Progenitor cell of endocrine pancreas (in vitro differentiated cells): Measurements from ENCODE around the gene ZNF783. TPM values are rescaled to one million over a fixed set of nuclear protein-coding genes. Genes with fewer than 3 reads are reported as not detected.
"Not testable (repeated sequence)": the region's sequence is repeated elsewhere in the genome, so short reads cannot be mapped to it uniquely, and the experiment has no call there.

ENCODE experiments used
- DNase-seq: peaks from one replicate; pipeline ENCODE4 v3.0.0; 2021; ENCODE audit warnings: low spot score; ENCODE audit not compliant: unreplicated experiment
- H3K27ac Mint-ChIP-seq: 2 replicates; pipeline ENCODE4 v1.8.0; 2021; ENCODE audit warnings: mild to moderate bottlenecking, moderate library complexity, mixed read lengths
- H3K27me3 Mint-ChIP-seq: 2 replicates; pipeline ENCODE4 v1.8.0; 2021; ENCODE audit warnings: mixed read lengths
- H3K36me3 Mint-ChIP-seq: 2 replicates; pipeline ENCODE4 v1.8.0; 2022; ENCODE audit warnings: mixed read lengths; ENCODE audit not compliant: insufficient read depth
- H3K4me1 Mint-ChIP-seq: 2 replicates; pipeline ENCODE4 v1.8.0; 2021; ENCODE audit warnings: low read depth, mixed read lengths
- H3K4me3 Mint-ChIP-seq: 2 replicates; pipeline ENCODE4 v1.8.0; 2021; ENCODE audit warnings: low read depth, mild to moderate bottlenecking, moderate library complexity, mixed read lengths
- H3K9me3 Mint-ChIP-seq: 2 replicates; pipeline ENCODE4 v1.8.0; 2021; ENCODE audit warnings: low read depth, mixed read lengths
- CTCF ChIP-seq: fragments of 200-600 bp; sonication (generic); IDR thresholded peaks from one replicate; pipeline ENCODE4 v1.5.0; 2021; ENCODE audit warnings: antibody characterized with exemption, mild to moderate bottlenecking; ENCODE audit not compliant: unreplicated experiment
- total RNA-seq: library from RNA; stranded (reverse); gene quantifications from 2 replicates; pipeline ENCODE4 v1.2.1, GENCODE V29; 2021

Gene ZNF783
- total RNA-seq, 1 donor from 2014 or later, result 18.5 TPM

DNA sequence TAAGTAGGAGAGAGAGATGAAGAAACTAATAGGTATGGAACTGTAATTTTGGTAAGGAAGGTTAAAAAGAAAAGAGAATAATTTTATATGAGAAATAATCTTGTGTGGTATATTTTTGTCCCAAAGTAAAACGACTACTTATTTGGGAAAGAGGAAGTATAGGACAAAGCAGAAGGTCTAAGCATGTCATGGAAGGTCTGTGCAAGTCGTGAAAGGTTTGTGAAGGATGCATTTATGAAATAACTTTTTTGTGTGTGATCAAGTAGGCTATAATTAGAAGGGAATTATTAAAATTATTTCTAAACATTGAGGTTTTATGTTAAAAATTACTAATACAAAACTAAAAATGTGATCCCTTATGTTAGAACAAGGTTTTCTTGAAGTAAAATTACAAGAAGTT, 63.3 kb downstream of the ZNF783 start:
- DNase-seq, result no peak
- Mint-ChIP-seq H3K4me3 (no peak overlapping the region), H3K27me3 (no peaks in the 10 kb centered on the region), H3K36me3 (no peaks in the 10 kb centered on the region), H3K9me3 (peaks cover 8% of the 10 kb centered on the region), H3K4me1 (peaks cover 13% of the 10 kb centered on the region), H3K27ac (no peak overlapping the region)
- no peak for TF ChIP-seq CTCF

DNA sequence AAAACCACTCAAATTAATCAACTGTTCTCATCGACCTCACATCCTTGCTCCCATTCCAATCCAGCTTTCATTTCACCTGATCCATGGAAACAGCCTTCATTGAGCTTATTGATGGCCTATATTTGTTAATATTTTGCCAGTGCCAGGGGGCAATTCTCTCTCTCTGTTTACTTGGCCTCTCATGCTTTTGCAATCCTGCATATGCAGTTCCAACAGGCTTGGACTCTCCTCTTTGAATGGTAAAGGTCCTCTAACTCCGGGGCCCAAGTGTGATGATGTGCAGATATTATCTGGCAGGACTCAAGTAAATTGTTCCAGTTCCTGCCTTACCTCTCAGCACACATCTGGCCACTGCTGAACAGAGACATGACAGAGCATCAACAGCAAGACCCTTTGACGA, 67.3 kb downstream of the ZNF783 start:
- Mint-ChIP-seq H3K27me3 (no peaks in the 10 kb centered on the region), H3K4me1 (peaks cover 10% of the 10 kb centered on the region), H3K4me3 (no peak overlapping the region), H3K36me3 (no peaks in the 10 kb centered on the region), H3K27ac (no peak overlapping the region), H3K9me3 (peaks cover 11% of the 10 kb centered on the region)
- no peak for DNase-seq
- TF ChIP-seq CTCF, result no peak

- no peak for TF ChIP-seq CTCF
- no peaks in the 10 kb centered on the region for H3K27me3 Mint-ChIP-seq
- no peak overlapping the region for H3K27ac Mint-ChIP-seq
- H3K4me1 Mint-ChIP-seq, result peaks cover 10% of the 10 kb centered on the region
- H3K9me3 Mint-ChIP-seq, result peaks cover 13% of the 10 kb centered on the region
- no peaks in the 10 kb centered on the region for H3K36me3 Mint-ChIP-seq
- no peak overlapping the region for H3K4me3 Mint-ChIP-seq
- no peak for DNase-seq
These were observed 67.9 kb downstream of the ZNF783 start for GRCh38 chr7:149329766-149330334.

DNA sequence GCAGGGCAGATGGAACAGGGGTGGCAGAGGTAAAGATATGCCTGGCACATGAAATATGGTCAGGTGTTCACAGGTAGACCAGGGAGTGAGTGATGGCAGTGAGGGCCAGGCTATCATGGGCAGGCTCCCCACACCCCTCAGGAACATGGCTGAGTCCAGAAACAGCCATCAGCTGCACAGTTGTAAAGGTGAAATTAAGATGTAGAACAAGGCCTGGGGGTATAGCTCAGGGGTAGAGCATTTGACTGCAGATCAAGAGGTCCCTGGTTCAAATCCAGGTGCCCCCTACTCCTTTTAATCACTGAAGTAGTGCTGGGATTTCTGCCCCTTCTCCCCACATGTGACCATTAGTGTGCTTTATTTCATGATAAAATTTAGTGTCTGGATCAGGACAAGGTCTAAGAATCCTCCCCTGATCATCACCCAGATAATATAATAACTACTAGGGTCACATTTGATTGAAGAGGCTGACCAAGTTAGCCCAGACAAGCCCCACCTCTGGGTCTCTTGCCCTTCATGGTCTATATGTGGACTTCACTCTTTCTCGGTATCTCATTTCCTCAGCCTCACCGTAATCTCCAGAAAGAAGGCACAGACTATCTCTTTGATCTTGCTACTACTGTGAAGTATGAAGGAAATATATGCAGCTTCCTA, 69.0 kb downstream of the ZNF783 start:
- Mint-ChIP-seq H3K9me3 (peaks cover 11% of the 10 kb centered on the region), H3K4me3 (no peak overlapping the region), H3K4me1 (peaks cover 10% of the 10 kb centered on the region), H3K27me3 (no peaks in the 10 kb centered on the region), H3K27ac (no peak overlapping the region), H3K36me3 (no peaks in the 10 kb centered on the region)
- DNase-seq, result no peak
- TF ChIP-seq CTCF, result no peak

GRCh38 chr7:149332602-149333320, 70.8 kb downstream of the ZNF783 start:
- not testable (repeated sequence) for H3K4me1 Mint-ChIP-seq, H3K36me3 Mint-ChIP-seq, DNase-seq, H3K27me3 Mint-ChIP-seq, H3K27ac Mint-ChIP-seq, H3K4me3 Mint-ChIP-seq
- H3K9me3 Mint-ChIP-seq, result peaks cover 11% of the 10 kb centered on the region
